Measurements from ENCODE around the gene NUMA1. TPM values are rescaled to one million over a fixed set of nuclear protein-coding genes. Genes with fewer than 3 reads are reported as not detected.
A peak's percentile ranks its signal among the peaks of the same experiment; 100 is the strongest.

Gene NUMA1
- total RNA-seq, 2 donors from 2014 or later: 130 to 132 TPM

DNA sequence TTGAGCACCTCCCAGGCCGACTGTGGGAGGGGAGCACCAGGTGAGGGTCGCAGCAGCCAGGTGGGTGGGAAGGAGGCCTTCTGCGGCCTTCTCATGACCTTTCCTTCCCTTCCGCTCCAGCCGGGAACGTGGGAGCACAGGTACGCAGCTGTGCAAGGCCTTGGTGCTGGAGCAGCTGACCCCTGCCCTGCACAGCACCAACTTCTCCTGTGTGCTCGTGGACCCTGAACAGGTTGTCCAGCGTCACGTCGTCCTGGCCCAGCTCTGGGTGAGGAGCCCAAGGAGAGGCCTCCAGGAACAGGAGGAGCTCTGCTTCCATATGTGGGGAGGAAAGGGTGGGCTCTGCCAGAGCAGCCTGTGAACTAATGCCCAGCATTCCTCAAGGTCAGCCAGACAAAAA lies 79.1 kb downstream of the NUMA1 start:
- Mint-ChIP-seq H3K27ac (peak overlapping the region; percentile 45), H3K36me3 (ENCODE audit: low read depth) (peaks cover 49% of the 10 kb centered on the region), H3K27me3 (ENCODE audit: insufficient read depth) (no peaks in the 10 kb centered on the region), H3K4me1 (no peaks in the 10 kb centered on the region), H3K4me3 (no peak overlapping the region), H3K9me3 (no peaks in the 10 kb centered on the region)
- H3K36me3 ChIP-seq (ENCODE audit: control insufficient read depth, insufficient read depth, low read length): peaks cover 48% of the 10 kb centered on the region
- no peak overlapping the region for H3K4me3 ChIP-seq (ENCODE audit: low read length)
- H3K27ac ChIP-seq (ENCODE audit: low read depth, low read length): no peak overlapping the region
- no peaks in the 10 kb centered on the region for H3K4me1 ChIP-seq (ENCODE audit: control insufficient read depth, insufficient read depth, low read length)
- no peak overlapping the region for H3K9ac ChIP-seq (ENCODE audit: extremely low read depth, low read length, poor library complexity, severe bottlenecking)
- no peaks in the 10 kb centered on the region for H3K27me3 ChIP-seq (ENCODE audit: control insufficient read depth, insufficient read depth, low read length, poor library complexity, severe bottlenecking)
- peak; percentile 51 for DNase-seq
- no peak for TF ChIP-seq CTCF (conservative IDR thresholded peaks at IDR 0.05)
- H3K9me3 ChIP-seq (ENCODE audit: control insufficient read depth, low read length): no peaks in the 10 kb centered on the region
- 94 to 95% methylated on average over 7 to 11 of the region's 11 CpGs for WGBS, 2 experiments (ENCODE audit: insufficient coverage in 1 of 2, insufficient read length in 1 of 2)

DNA sequence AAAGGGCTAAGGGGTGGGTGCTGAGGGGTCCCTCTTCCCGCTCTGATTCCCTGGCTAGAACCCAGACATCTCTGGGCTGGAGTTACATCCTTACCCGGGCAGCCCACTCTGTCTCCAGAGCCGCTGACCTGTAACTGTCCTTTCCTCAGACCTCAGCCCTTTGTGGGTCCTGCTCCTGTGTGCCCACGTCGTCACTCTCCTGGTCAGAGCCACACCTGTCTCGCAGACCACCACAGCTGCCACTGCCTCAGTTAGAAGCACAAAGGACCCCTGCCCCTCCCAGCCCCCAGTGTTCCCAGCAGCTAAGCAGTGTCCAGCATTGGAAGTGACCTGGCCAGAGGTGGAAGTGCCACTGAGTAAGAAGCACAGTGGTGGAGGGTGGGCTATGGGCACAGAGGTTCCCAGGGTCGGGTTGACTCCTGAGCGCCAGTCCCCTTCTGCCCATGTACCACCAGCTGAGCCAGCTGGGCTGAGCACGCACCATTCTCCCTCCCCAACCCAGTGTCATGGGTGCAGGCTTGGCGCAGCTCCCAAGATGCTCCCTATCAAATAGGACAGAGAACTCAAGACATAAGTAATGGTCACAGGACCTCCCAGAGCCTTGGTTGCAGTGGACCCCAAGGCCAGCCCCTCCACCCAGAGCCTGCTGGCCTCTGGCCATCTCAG lies 80.0 kb downstream of the NUMA1 start:
- peaks cover 40% of the 10 kb centered on the region for H3K36me3 ChIP-seq (ENCODE audit: control insufficient read depth, insufficient read depth, low read length)
- no peaks in the 10 kb centered on the region for H3K9me3 ChIP-seq (ENCODE audit: control insufficient read depth, low read length)
- Mint-ChIP-seq H3K4me3 (no peak overlapping the region), H3K9me3 (no peaks in the 10 kb centered on the region), H3K4me1 (peaks cover 5% of the 10 kb centered on the region), H3K36me3 (ENCODE audit: low read depth) (peaks cover 44% of the 10 kb centered on the region), H3K27ac (no peak overlapping the region), H3K27me3 (ENCODE audit: insufficient read depth) (no peaks in the 10 kb centered on the region)
- no peaks in the 10 kb centered on the region for H3K27me3 ChIP-seq (ENCODE audit: control insufficient read depth, insufficient read depth, low read length, poor library complexity, severe bottlenecking)
- WGBS, 2 experiments (ENCODE audit: insufficient coverage in 1 of 2, insufficient read length in 1 of 2): 92 to 93% methylated on average over 6 to 10 of the region's 10 CpGs
- peaks cover 9% of the 10 kb centered on the region for H3K4me1 ChIP-seq (ENCODE audit: control insufficient read depth, insufficient read depth, low read length)
- no peak overlapping the region for H3K4me3 ChIP-seq (ENCODE audit: low read length)
- no peak for DNase-seq
- H3K9ac ChIP-seq (ENCODE audit: extremely low read depth, low read length, poor library complexity, severe bottlenecking): no peak overlapping the region
- H3K27ac ChIP-seq (ENCODE audit: low read depth, low read length): no peak overlapping the region
- TF ChIP-seq CTCF (conservative IDR thresholded peaks at IDR 0.05): no peak

DNA sequence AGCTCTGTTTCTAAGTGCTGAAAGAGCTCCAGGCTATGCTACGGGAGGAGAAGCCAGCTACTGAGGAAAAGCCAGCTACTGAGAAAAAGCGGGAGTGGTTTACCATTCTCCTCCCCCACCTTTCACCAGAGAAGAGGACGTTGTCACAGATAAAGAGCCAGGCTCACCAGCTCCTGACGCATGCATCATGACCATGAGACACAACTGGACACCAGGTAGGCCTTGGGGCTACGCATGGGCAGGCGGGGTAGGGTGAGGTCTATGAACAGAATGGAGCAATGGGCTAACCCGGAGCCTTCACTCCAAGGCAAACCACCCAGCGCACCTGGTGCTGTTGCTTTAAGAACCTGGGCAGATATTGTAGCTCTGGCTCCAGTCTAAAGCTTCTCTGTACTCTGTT lies 80.5 kb downstream of the NUMA1 start:
- Histone ChIP-seq H3K4me1 (ENCODE audit: control insufficient read depth, insufficient read depth, low read length) (peaks cover 14% of the 10 kb centered on the region), H3K27ac (ENCODE audit: low read depth, low read length) (no peak overlapping the region), H3K27me3 (ENCODE audit: control insufficient read depth, insufficient read depth, low read length, poor library complexity, severe bottlenecking) (no peaks in the 10 kb centered on the region), H3K4me3 (ENCODE audit: low read length) (no peak overlapping the region), H3K9ac (ENCODE audit: extremely low read depth, low read length, poor library complexity, severe bottlenecking) (no peak overlapping the region), H3K9me3 (ENCODE audit: control insufficient read depth, low read length) (no peaks in the 10 kb centered on the region), H3K36me3 (ENCODE audit: control insufficient read depth, insufficient read depth, low read length) (peaks cover 36% of the 10 kb centered on the region)
- Mint-ChIP-seq H3K27ac (no peak overlapping the region), H3K27me3 (ENCODE audit: insufficient read depth) (no peaks in the 10 kb centered on the region), H3K4me1 (peaks cover 6% of the 10 kb centered on the region), H3K9me3 (no peaks in the 10 kb centered on the region), H3K36me3 (ENCODE audit: low read depth) (peaks cover 41% of the 10 kb centered on the region), H3K4me3 (no peak overlapping the region)
- 95 to 100% methylated on average over 5 to 8 of the region's 8 CpGs for WGBS, 2 experiments (ENCODE audit: insufficient coverage in 1 of 2, insufficient read length in 1 of 2)
- no peak for TF ChIP-seq CTCF (conservative IDR thresholded peaks at IDR 0.05)
- DNase-seq: no peak
